Measurements from ENCODE around the gene WFDC2.

WFDC2 gene

GRCh38 chr20:45506398-45506797 lies 36.8 kb downstream of the WFDC2 start:
- in situ Hi-C loops (cut with MboI; ENCODE audit: low pct_unique_long_range_greater_than_20kb, low sequenced_read_pairs, unreplicated experiment): no loop called here
- no peak for TF ChIP-seq CTCF (IDR thresholded peaks at IDR 0.05; ENCODE audit: extremely low read depth, insufficient read depth, missing control alignments)
- no peak for DNase-seq (ENCODE audit: low spot score)

- no peak for DNase-seq (ENCODE audit: low spot score)
- in situ Hi-C loops (cut with MboI; ENCODE audit: low pct_unique_long_range_greater_than_20kb, low sequenced_read_pairs, unreplicated experiment): no loop called here
- no peak for TF ChIP-seq CTCF (IDR thresholded peaks at IDR 0.05; ENCODE audit: extremely low read depth, insufficient read depth, missing control alignments)
These were observed 37.7 kb downstream of the WFDC2 start for GRCh38 chr20:45507011-45507820.

GRCh38 chr20:45508068-45508886 lies 38.7 kb downstream of the WFDC2 start:
- in situ Hi-C loops (cut with MboI; ENCODE audit: low pct_unique_long_range_greater_than_20kb, low sequenced_read_pairs, unreplicated experiment): no loop called here
- DNase-seq (ENCODE audit: low spot score): no peak

GRCh38 chr20:45509091-45509490 lies 39.5 kb downstream of the WFDC2 start:
- DNase-seq (ENCODE audit: low spot score): no peak
- in situ Hi-C loops (cut with MboI; ENCODE audit: low pct_unique_long_range_greater_than_20kb, low sequenced_read_pairs, unreplicated experiment): no loop called here
- TF ChIP-seq CTCF (IDR thresholded peaks at IDR 0.05; ENCODE audit: extremely low read depth, insufficient read depth, missing control alignments): no peak

More at GRCh38 chr20:45508068-45508886, 38.7 kb downstream of the WFDC2 start:
- TF ChIP-seq CTCF (IDR thresholded peaks at IDR 0.05; ENCODE audit: extremely low read depth, insufficient read depth, missing control alignments): no peak

- no peak for TF ChIP-seq CTCF (IDR thresholded peaks at IDR 0.05; ENCODE audit: extremely low read depth, insufficient read depth, missing control alignments)
- in situ Hi-C loops (cut with MboI; ENCODE audit: low pct_unique_long_range_greater_than_20kb, low sequenced_read_pairs, unreplicated experiment): no loop called here
- DNase-seq (ENCODE audit: low spot score): no peak
These were observed 40.8 kb downstream of the WFDC2 start for GRCh38 chr20:45510242-45510862.

- TF ChIP-seq CTCF (IDR thresholded peaks at IDR 0.05; ENCODE audit: extremely low read depth, insufficient read depth, missing control alignments): no peak
- in situ Hi-C loops (cut with MboI; ENCODE audit: low pct_unique_long_range_greater_than_20kb, low sequenced_read_pairs, unreplicated experiment): no loop called here
- DNase-seq (ENCODE audit: low spot score): no peak
These were observed 45.8 kb downstream of the WFDC2 start, which contains the start of gene SPINT3 for GRCh38 chr20:45515147-45515913. Gene SPINT3 (minus strand): TSS chr20:45515622. CDS start chr20:45515608, 14 bp downstream.
